Posterior vena cava (tissue), 2 donors: ENCODE data around the gene MS4A4E. TPM values are rescaled to one million over a fixed set of nuclear protein-coding genes. Genes with fewer than 3 reads are reported as not detected.

Experiments
- microRNA-seq, 2 donors: library from miRNA; unstranded; fragments of <30 nt; microRNA quantifications; one replicate each; pipeline ENCODE4 v1.2.0, GENCODE V29; 2020 to 2021; ENCODE audit warnings: borderline microRNAs expressed in 2 of 2
- total RNA-seq, 2 donors: library from RNA; stranded (reverse); fragmentation: NEBNext Ultra II Directional; extraction: Animal tissue kit (Norgen Biotek cat#: 25700); gene quantifications; one replicate each; pipeline ENCODE4 v1.2.1, GENCODE V29; 2021
- donor health status: DM: yes; HTN: yes; CAD: no.
- donor health status: DM: yes; HTN: yes; CAD: no.

The MS4A4E gene
- total RNA-seq, 2 donors from 2014 or later, result 1.3 to 7.6 TPM

Small RNA genes lying within 50 kb of the gene (microRNA-seq; reads per million reads assigned to microRNA genes)
- 0.26 to 0.65 reads per million in 2 donors for gene MIR6503

Other genes with a start within 250 kb of the MS4A4E start
- gene OOSP4B, start 226.0 kb downstream of the MS4A4E start, total RNA-seq, result not detected
- not detected for gene OOSP2, start 202.7 kb downstream of the MS4A4E start, total RNA-seq
- not detected for gene MS4A3, start 186.5 kb downstream of the MS4A4E start, total RNA-seq
- 1 to 10 TPM; 1.2 to 1.4 TPM for gene MS4A2, start 154.5 kb downstream of the MS4A4E start, total RNA-seq
- gene MS4A6A, start 60.1 kb downstream of the MS4A4E start, total RNA-seq, result 100 to 1,000 TPM in 1 of 2 donors, 10 to 100 TPM in 1; 50.3 to 190 TPM
- 10 to 100 TPM; 30.1 to 72.0 TPM for gene MS4A4A, start 37.5 kb upstream of the MS4A4E start, total RNA-seq
- not detected for gene MS4A6E, start 84.1 kb upstream of the MS4A4E start, total RNA-seq
- 10 to 100 TPM; 52.5 to 82.7 TPM for gene MS4A7, start 135.4 kb upstream of the MS4A4E start, total RNA-seq
- gene MS4A14, start 153.3 kb upstream of the MS4A4E start, total RNA-seq, result 1 to 10 TPM; 2.2 to 4.4 TPM
- gene MS4A5, start 186.4 kb upstream of the MS4A4E start, total RNA-seq, result not detected
- gene MS4A1, start 212.7 kb upstream of the MS4A4E start, total RNA-seq, result 1 to 10 TPM; 1.8 to 2.5 TPM
- not detected for gene MS4A12, start 249.6 kb upstream of the MS4A4E start, total RNA-seq